ENCODE results near the gene REC8.
"Not testable (repeated sequence)": the region's sequence is repeated elsewhere in the genome, so short reads cannot be mapped to it uniquely, and the experiment has no call there.

Gene REC8

GRCh38 chr14:24198814-24199524 lies 27.1 kb downstream of the REC8 start:
- TF ChIP-seq, protein P1, sequence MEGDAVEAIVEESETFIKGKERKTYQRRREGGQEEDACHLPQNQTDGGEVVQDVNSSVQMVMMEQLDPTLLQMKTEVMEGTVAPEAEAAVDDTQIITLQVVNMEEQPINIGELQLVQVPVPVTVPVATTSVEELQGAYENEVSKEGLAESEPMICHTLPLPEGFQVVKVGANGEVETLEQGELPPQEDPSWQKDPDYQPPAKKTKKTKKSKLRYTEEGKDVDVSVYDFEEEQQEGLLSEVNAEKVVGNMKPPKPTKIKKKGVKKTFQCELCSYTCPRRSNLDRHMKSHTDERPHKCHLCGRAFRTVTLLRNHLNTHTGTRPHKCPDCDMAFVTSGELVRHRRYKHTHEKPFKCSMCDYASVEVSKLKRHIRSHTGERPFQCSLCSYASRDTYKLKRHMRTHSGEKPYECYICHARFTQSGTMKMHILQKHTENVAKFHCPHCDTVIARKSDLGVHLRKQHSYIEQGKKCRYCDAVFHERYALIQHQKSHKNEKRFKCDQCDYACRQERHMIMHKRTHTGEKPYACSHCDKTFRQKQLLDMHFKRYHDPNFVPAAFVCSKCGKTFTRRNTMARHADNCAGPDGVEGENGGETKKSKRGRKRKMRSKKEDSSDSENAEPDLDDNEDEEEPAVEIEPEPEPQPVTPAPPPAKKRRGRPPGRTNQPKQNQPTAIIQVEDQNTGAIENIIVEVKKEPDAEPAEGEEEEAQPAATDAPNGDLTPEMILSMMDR (IDR thresholded peaks at IDR 0.05; ENCODE audit: borderline replicate concordance, control extremely low read depth, extremely low read depth, insufficient read depth, missing control alignments) = no peak
- in situ Hi-C loops (cut with MboI; ENCODE audit: low sequenced_read_pairs, unreplicated experiment) = no loop called here
- DNase-seq (ENCODE audit: low spot score) = no peak

DNA sequence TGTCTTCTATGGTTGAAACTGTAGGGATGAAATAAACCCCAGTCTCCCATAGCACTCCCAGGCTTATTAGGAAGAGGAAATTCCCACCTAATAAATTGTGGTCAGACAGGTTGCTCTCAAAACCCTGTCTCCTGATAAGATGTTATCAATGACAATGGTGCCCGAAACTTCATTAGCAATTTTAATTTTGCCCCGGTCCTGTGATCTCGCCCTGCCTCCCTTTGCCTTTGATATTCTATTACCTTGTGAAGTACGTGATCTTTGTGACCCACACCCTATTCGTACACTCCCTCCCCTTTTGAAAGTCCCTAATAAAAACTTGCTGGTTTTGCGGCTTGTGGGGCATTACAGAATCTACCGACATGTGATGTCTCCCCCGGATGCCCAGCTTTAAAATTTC lies 30.7 kb downstream of the REC8 start:
- in situ Hi-C loops (cut with MboI; ENCODE audit: low sequenced_read_pairs, unreplicated experiment); DNase-seq (ENCODE audit: low spot score): not testable (repeated sequence)

DNA sequence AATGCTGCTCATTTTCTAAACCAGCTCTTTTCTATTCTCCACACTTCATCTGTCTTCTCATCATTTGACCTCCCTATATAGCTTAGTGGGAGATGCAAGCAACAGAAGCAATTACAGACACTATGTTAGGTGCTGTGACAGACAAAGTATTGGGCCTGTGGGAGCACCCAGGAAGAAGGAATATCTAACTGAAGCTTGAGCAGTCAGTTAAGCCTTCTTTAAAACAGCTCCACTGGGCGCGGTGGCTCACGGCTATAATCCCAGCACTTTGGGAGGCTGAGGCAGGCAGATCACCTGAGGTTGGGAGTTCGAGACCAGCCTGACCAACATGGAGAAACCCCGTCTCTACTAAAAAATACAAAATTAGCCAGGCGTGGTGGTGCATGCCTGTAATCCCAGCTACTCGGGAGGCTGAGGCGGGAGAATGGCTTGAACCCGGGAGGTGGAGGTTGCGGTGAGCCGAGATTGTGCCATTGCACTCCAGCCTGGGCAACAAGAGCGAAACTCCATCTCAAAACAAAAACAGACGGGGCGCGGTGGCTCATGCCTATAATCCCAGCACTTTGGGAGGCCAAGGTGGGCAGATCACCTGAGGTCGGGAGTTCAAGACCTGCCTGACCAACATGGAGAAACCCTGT lies 31.5 kb downstream of the REC8 start:
- DNase-seq (ENCODE audit: low spot score); in situ Hi-C loops (cut with MboI; ENCODE audit: low sequenced_read_pairs, unreplicated experiment): not testable (repeated sequence)

GRCh38 chr14:24204163-24205146 lies 32.6 kb downstream of the REC8 start:
- in situ Hi-C loops (cut with MboI; ENCODE audit: low sequenced_read_pairs, unreplicated experiment) = no loop called here
- DNase-seq (ENCODE audit: low spot score) = no peak
- TF ChIP-seq, protein P1 (IDR thresholded peaks at IDR 0.05; ENCODE audit: borderline replicate concordance, control extremely low read depth, extremely low read depth, insufficient read depth, missing control alignments) = no peak

- DNase-seq (ENCODE audit: low spot score) = no peak
- in situ Hi-C loops (cut with MboI; ENCODE audit: low sequenced_read_pairs, unreplicated experiment) = no loop called here
- TF ChIP-seq, protein P1 (IDR thresholded peaks at IDR 0.05; ENCODE audit: borderline replicate concordance, control extremely low read depth, extremely low read depth, insufficient read depth, missing control alignments) = no peak
Measured at GRCh38 chr14:24206260-24207103, 34.6 kb downstream of the REC8 start.

- TF ChIP-seq, protein P1 (IDR thresholded peaks at IDR 0.05; ENCODE audit: borderline replicate concordance, control extremely low read depth, extremely low read depth, insufficient read depth, missing control alignments) = no peak
- in situ Hi-C loops (cut with MboI; ENCODE audit: low sequenced_read_pairs, unreplicated experiment) = no loop called here
- DNase-seq (ENCODE audit: low spot score) = no peak
Measured at GRCh38 chr14:24207104-24207551, 35.2 kb downstream of the REC8 start.

DNA sequence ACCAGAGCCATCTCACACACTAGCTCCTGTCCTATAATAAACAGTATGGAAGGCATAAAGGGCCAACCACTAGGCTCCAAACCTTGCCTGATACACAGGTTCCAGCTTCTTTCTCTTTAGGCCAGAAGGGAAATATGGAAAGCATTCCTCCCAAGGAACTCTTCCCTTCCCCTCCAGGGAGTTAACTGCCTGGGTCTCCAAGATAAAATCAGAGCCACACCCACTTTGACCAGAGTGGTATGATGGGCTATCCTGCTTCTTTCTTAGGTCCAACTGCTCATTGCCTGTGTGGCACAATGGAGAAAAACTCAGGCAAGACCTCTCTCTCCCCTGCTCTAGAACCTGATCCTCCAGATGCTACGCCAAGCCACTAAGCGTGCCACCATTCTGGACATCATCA lies 35.7 kb downstream of the REC8 start:
- TF ChIP-seq, protein P1 (IDR thresholded peaks at IDR 0.05; ENCODE audit: borderline replicate concordance, control extremely low read depth, extremely low read depth, insufficient read depth, missing control alignments) = no peak
- in situ Hi-C loops (cut with MboI; ENCODE audit: low sequenced_read_pairs, unreplicated experiment) = no loop called here
- DNase-seq (ENCODE audit: low spot score) = no peak

All from GM13976 (cell line).